Loucy (cell line): ENCODE results near the gene IGSF3.

Source experiments
- H2AFZ ChIP-seq: fragments of 200-600 bp; sonication (generic); 2 replicates; pipeline ENCODE4 v1.6.0; 2016; ENCODE audit warnings: antibody characterized with exemption, mild to moderate bottlenecking, low read length, moderate library complexity
- H3F3A ChIP-seq: fragments of 200-600 bp; 2 replicates; pipeline ENCODE4 v1.6.0; 2016; ENCODE audit warnings: antibody characterized with exemption, low read depth, mild to moderate bottlenecking
- H3K27me3 ChIP-seq: fragments of 200-600 bp; sonication (generic); 2 replicates; pipeline ENCODE4 v1.6.1; 2014; ENCODE audit warnings: low read length, mild to moderate bottlenecking; ENCODE audit not compliant: insufficient read depth, poor library complexity, severe bottlenecking
- H3K36me3 ChIP-seq: fragments of 200-600 bp; sonication (generic); 2 replicates; pipeline ENCODE4 v1.6.1; 2016; ENCODE audit warnings: low read length; ENCODE audit not compliant: insufficient read depth
- H3K4me1 ChIP-seq: fragments of 200-600 bp; sonication (generic); 2 replicates; pipeline ENCODE4 v1.5.1; 2014; ENCODE audit warnings: low read length, mild to moderate bottlenecking; ENCODE audit not compliant: insufficient read depth, poor library complexity, severe bottlenecking
- H3K4me2 ChIP-seq: fragments of 200-600 bp; sonication (generic); 2 replicates; pipeline ENCODE4 v1.6.0; 2014; ENCODE audit warnings: antibody characterized with exemption, low read length, low read depth, mild to moderate bottlenecking; ENCODE audit not compliant: poor library complexity, severe bottlenecking
- H3K4me3 ChIP-seq: fragments of 200-600 bp; sonication (generic); 2 replicates; pipeline ENCODE4 v1.5.1; 2014; ENCODE audit warnings: low read length, mild to moderate bottlenecking, mixed read lengths; ENCODE audit not compliant: poor library complexity, severe bottlenecking
- H3K79me2 ChIP-seq: fragments of 200-600 bp; sonication (generic); 2 replicates; pipeline ENCODE4 v1.6.1; 2014; ENCODE audit warnings: low read length; ENCODE audit not compliant: insufficient read depth
- H3K9ac ChIP-seq: fragments of 200-600 bp; sonication (generic); 2 replicates; pipeline ENCODE4 v1.6.0; 2014; ENCODE audit warnings: mild to moderate bottlenecking, low read depth, low read length, moderate library complexity; ENCODE audit not compliant: poor library complexity, severe bottlenecking
- H3K9me2 ChIP-seq: fragments of 200-600 bp; sonication (generic); replicated peaks from 2 replicates; pipeline ENCODE4 v1.6.1; 2016; ENCODE audit warnings: low read depth, low read length, mixed read lengths
- H3K9me3 ChIP-seq: fragments of 200-600 bp; sonication (generic); 2 replicates; pipeline ENCODE4 v1.6.1; 2014; ENCODE audit warnings: mild to moderate bottlenecking, antibody characterized with exemption, low read length, low read depth; ENCODE audit not compliant: insufficient read depth
- H4K20me1 ChIP-seq: fragments of 200-600 bp; sonication (generic); 2 replicates; pipeline ENCODE4 v1.6.0; 2014; ENCODE audit warnings: antibody characterized with exemption, low read length, mild to moderate bottlenecking; ENCODE audit not compliant: insufficient read depth, poor library complexity, severe bottlenecking
- CTCF ChIP-seq: fragments of 200-600 bp; sonication (generic); conservative IDR thresholded peaks from 2 replicates; pipeline ENCODE4 v1.5.1; 2014; ENCODE audit warnings: mild to moderate bottlenecking, antibody characterized with exemption, low read length
- EZH2phosphoT487 ChIP-seq: fragments of 200-600 bp; IDR thresholded peaks from 2 replicates; pipeline ENCODE4 v1.6.1; 2018; ENCODE audit warnings: antibody characterized with exemption, mild to moderate bottlenecking, moderate library complexity, borderline replicate concordance

The IGSF3 gene

GRCh38 chr1:116569381-116569670 lies 98.2 kb downstream of the IGSF3 start:
- Histone ChIP-seq H3K4me3 (peak overlapping the region; percentile 90), H3K79me2 (peaks cover 56% of the 10 kb centered on the region), H3K27me3 (no peaks in the 10 kb centered on the region), H3K4me1 (peaks cover 65% of the 10 kb centered on the region), H3F3A (no peaks in the 10 kb centered on the region), H3K9ac (peak overlapping the region; percentile 97), H3K9me2 (no peaks in the 10 kb centered on the region), H3K4me2 (peak overlapping the region; percentile 99), H3K9me3 (peaks cover 3% of the 10 kb centered on the region; the same call in 1 of the 2 replicates), H4K20me1 (peaks cover 17% of the 10 kb centered on the region), H3K36me3 (no peaks in the 10 kb centered on the region), H2AFZ (no peak overlapping the region)
- TF ChIP-seq EZH2phosphoT487 = no peak
- TF ChIP-seq CTCF = no peak

GRCh38 chr1:116568662-116569380 lies 98.7 kb downstream of the IGSF3 start:
- no peaks in the 10 kb centered on the region for H3K36me3 ChIP-seq
- H3K4me1 ChIP-seq = peaks cover 65% of the 10 kb centered on the region
- H3K4me3 ChIP-seq = peak overlapping the region; percentile 90
- no peak overlapping the region for H2AFZ ChIP-seq
- H3K4me2 ChIP-seq = peak overlapping the region; percentile 99
- H3F3A ChIP-seq = no peaks in the 10 kb centered on the region
- no peaks in the 10 kb centered on the region for H3K9me2 ChIP-seq
- H3K9me3 ChIP-seq = peaks cover 4% of the 10 kb centered on the region; the same call in 1 of the 2 replicates
- H3K79me2 ChIP-seq = peaks cover 61% of the 10 kb centered on the region
- peaks cover 17% of the 10 kb centered on the region for H4K20me1 ChIP-seq
- H3K9ac ChIP-seq = peak overlapping the region; percentile 97
- no peaks in the 10 kb centered on the region for H3K27me3 ChIP-seq
- no peak for TF ChIP-seq CTCF
- no peak for TF ChIP-seq EZH2phosphoT487

- peak overlapping the region; percentile 99 for H3K4me2 ChIP-seq
- TF ChIP-seq CTCF = no peak
- TF ChIP-seq EZH2phosphoT487 = no peak
- peak overlapping the region; percentile 97 for H3K9ac ChIP-seq
Observed at GRCh38 chr1:116567790-116568661, 99.5 kb downstream of the IGSF3 start.

More at GRCh38 chr1:116567790-116568661, 99.5 kb downstream of the IGSF3 start:
- Histone ChIP-seq H3K79me2 (peaks cover 69% of the 10 kb centered on the region), H4K20me1 (peaks cover 17% of the 10 kb centered on the region), H3K9me2 (no peaks in the 10 kb centered on the region), H3K27me3 (no peaks in the 10 kb centered on the region), H3K4me3 (peak overlapping the region; percentile 90), H2AFZ (no peak overlapping the region), H3K4me1 (peaks cover 65% of the 10 kb centered on the region), H3K9me3 (peaks cover 11% of the 10 kb centered on the region; the same call in 1 of the 2 replicates), H3K36me3 (no peaks in the 10 kb centered on the region), H3F3A (no peaks in the 10 kb centered on the region)
